Liver (tissue), 9 donors: ENCODE data around the gene LHX3. TPM values are rescaled to one million over a fixed set of nuclear protein-coding genes. Genes with fewer than 3 reads are reported as not detected.

Experiments used
- DNase-seq: peaks from one replicate; pipeline ENCODE4 v3.0.0-alpha.2; 2017; ENCODE audit warnings: low spot score
- H3K27ac ChIP-seq, 2 donors: one replicate each; pipeline ENCODE4 v1.7.0; 2013; ENCODE audit warnings: inconsistent platforms in 2 of 2, low read length in 2 of 2, control low read depth in 1 of 2, low read depth in 1 of 2, mild to moderate bottlenecking in 1 of 2
- H3K27me3 ChIP-seq, 4 donors: one replicate each; pipeline versions ENCODE4 v1.6.1 to v1.7.0; 2013; ENCODE audit warnings: low read length in 3 of 4, inconsistent platforms in 1 of 4, mild to moderate bottlenecking in 1 of 4, moderate library complexity in 1 of 4; ENCODE audit not compliant: control insufficient read depth in 4 of 4, insufficient read depth in 4 of 4
- H3K36me3 ChIP-seq, 4 donors: one replicate each; pipeline versions ENCODE4 v1.6.1 to v1.7.0; 2013; ENCODE audit warnings: low read length in 3 of 4, mild to moderate bottlenecking in 3 of 4, low read depth in 1 of 4, moderate library complexity in 1 of 4; ENCODE audit not compliant: control insufficient read depth in 4 of 4, insufficient read depth in 3 of 4
- H3K4me1 ChIP-seq, 4 donors: one replicate each; pipeline versions ENCODE4 v1.6.1 to v1.7.0; 2013; ENCODE audit warnings: low read length in 3 of 4, mild to moderate bottlenecking in 3 of 4, moderate library complexity in 1 of 4; ENCODE audit not compliant: control insufficient read depth in 4 of 4, insufficient read depth in 4 of 4
- H3K4me3 ChIP-seq, 3 donors: one replicate each; pipeline versions ENCODE4 v1.6.1 to v1.7.0; 2013; ENCODE audit warnings: low read length in 3 of 3, control low read depth in 1 of 3, low read depth in 1 of 3, mild to moderate bottlenecking in 1 of 3
- H3K9ac ChIP-seq, 2 donors: one replicate each; pipeline ENCODE4 v1.7.0; 2013; ENCODE audit warnings: low read length in 2 of 2, mild to moderate bottlenecking in 2 of 2, moderate library complexity in 2 of 2, control low read depth in 1 of 2, low read depth in 1 of 2
- H3K9me3 ChIP-seq, 4 donors: one replicate each; pipeline versions ENCODE4 v1.6.1 to v1.7.0; 2013; ENCODE audit warnings: low read length in 3 of 4; ENCODE audit not compliant: control insufficient read depth in 4 of 4
- FOXA2 ChIP-seq: IDR thresholded peaks from 2 replicates; pipeline ENCODE4 v1.6.1; 2016; ENCODE audit warnings: antibody characterized with exemption
- HNF4A ChIP-seq, 2 donors: conservative IDR thresholded peaks; 2 replicates each; pipeline ENCODE4 v1.6.1; 2016; ENCODE audit warnings: antibody characterized with exemption in 2 of 2, mild to moderate bottlenecking in 2 of 2
- HNF4G ChIP-seq: IDR thresholded peaks from 2 replicates; pipeline ENCODE4 v1.6.1; 2016; ENCODE audit warnings: antibody characterized with exemption
- NR2F2 ChIP-seq: IDR thresholded peaks from 2 replicates; pipeline ENCODE4 v1.6.1; 2016; ENCODE audit warnings: antibody characterized with exemption
- RAD21 ChIP-seq, 2 donors: IDR thresholded peaks; 2 replicates each; pipeline ENCODE4 v1.6.1; 2016; ENCODE audit warnings: antibody characterized with exemption in 2 of 2, mild to moderate bottlenecking in 2 of 2
- SP1 ChIP-seq: IDR thresholded peaks from 2 replicates; pipeline ENCODE4 v1.6.1; 2018; ENCODE audit warnings: antibody characterized with exemption, mild to moderate bottlenecking
- TAF1 ChIP-seq: conservative IDR thresholded peaks from 2 replicates; pipeline ENCODE4 v1.6.1; 2016; ENCODE audit warnings: antibody characterized with exemption, mild to moderate bottlenecking
- YY1 ChIP-seq: IDR thresholded peaks from 2 replicates; pipeline ENCODE4 v1.6.1; 2016; ENCODE audit warnings: antibody characterized with exemption, mild to moderate bottlenecking
- WGBS: extraction: QIAGEN DNeasy Blood & Tissue Kit; methylation state at CpG from one replicate; pipeline ENCODE4 v1.1.7; 2013; 5-methylcytosine and 5-hydroxymethylcytosine counted together
- polyA plus RNA-seq, 2 donors: library from polyadenylated mRNA; stranded (reverse) in 1 of 2; unstranded in 1 of 2; fragments of 200-250 nt in 1 of 2; fragments of >200 nt in 1 of 2; fragmentation: Nextera tagmentation in 1 of 2; extraction: Ambion mirVana in 1 of 2; gene quantifications; one replicate each; pipeline versions ENCODE4 v1.2.1 to v1.2.3, GENCODE V29; 2013 to 2015
- total RNA-seq, 2 donors: library from RNA; depleted of rRNA; stranded (reverse); fragments of >200 nt; gene quantifications; one replicate each; pipeline ENCODE4 v1.2.3, GENCODE V29; 2014
- TF ChIP-seq, protein P1 (sequence below): IDR thresholded peaks from 2 replicates; pipeline ENCODE4 v1.6.1; 2016; ENCODE audit warnings: antibody characterized with exemption
- TF ChIP-seq, protein P2 (sequence below): fragments of 150-350 bp; IDR thresholded peaks from 2 replicates; pipeline ENCODE4 v1.5.1; 2017; ENCODE audit warnings: improper control_type of control experiment, low read depth, low read length; ENCODE audit not compliant: missing input control
- TF ChIP-seq, protein P3 (sequence below): IDR thresholded peaks from 2 replicates; pipeline ENCODE4 v1.6.1; 2016; ENCODE audit warnings: antibody characterized with exemption, mild to moderate bottlenecking
- TF ChIP-seq, protein P4 (sequence below): IDR thresholded peaks from 2 replicates; pipeline ENCODE4 v1.6.1; 2016; ENCODE audit warnings: antibody characterized with exemption
- donor health status: healthy.
- donor health status: healthy.
- donor health status: healthy.
- donor health status: healthy.
- donor health status: healthy.

Gene LHX3
- total and polyA plus RNA-seq, 4 donors = not detected

DNA sequence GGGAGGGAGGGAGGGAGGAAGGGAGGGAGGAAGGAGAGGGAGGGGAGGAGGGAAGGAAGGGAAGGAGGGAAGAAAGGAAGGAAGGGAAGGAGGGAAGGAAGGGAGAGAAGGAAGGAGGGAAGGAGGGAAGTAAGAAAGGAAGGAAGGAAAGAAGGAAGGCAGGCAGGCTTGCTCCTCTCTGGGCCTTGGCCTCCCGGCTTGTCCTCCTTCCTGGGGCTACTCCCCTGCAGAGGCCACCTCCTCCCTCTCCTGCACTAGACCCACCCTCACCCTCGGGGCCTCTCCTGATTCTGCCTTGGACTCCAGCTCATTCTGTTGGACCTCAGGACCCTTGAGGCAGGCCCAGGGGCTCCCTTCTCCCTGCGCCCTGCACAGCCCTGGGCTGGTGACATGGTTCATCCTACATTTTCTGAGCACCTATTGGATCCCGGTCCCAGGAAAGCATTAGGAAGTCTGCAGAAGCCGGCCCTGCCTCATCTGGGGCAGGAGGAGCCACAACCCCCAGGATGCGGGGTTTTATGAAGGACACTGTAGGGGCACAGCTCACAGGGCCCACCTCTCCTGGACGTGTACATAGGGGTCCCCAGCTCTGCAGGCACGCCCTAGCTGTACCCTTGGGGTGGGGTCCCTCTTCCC lies 23.0 kb downstream of the LHX3 start (continued):
- no peak for TF ChIP-seq TAF1
- TF ChIP-seq, protein P1, sequence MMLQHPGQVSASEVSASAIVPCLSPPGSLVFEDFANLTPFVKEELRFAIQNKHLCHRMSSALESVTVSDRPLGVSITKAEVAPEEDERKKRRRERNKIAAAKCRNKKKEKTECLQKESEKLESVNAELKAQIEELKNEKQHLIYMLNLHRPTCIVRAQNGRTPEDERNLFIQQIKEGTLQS = no peak
- no peak for TF ChIP-seq HNF4G
- no peak for TF ChIP-seq SP1
- no peak for TF ChIP-seq FOXA2
- no peak for TF ChIP-seq NR2F2
- TF ChIP-seq RAD21 (IDR thresholded peaks at IDR 0.05) = no peak

DNA sequence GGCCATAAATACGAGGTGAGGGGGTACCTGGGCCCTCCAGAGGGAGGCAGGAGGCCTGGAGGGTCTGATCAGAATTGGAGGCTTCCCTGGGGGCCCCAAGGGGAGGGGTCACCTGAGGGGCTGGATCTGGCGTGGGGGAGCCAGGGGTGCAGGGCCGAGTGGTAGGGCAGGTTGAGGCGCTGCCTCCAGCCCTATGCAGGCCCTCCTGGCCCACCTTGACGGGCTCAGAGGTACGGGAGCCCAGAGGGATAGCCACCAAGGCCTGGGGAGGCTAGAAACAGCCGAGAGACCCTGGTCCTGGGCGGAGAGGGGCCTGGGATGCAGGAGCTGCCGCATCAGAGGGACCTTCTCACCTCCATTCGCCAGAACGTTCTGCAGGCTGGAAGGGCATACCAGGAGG lies 24.3 kb downstream of the LHX3 start:
- no peaks in the 10 kb centered on the region for H3K4me1 ChIP-seq
- DNase-seq = no peak
- no peak overlapping the region for H3K9ac ChIP-seq
- H3K4me3 ChIP-seq = no peak overlapping the region
- no peaks in the 10 kb centered on the region for H3K9me3 ChIP-seq
- H3K36me3 ChIP-seq = no peaks in the 10 kb centered on the region
- TF ChIP-seq HNF4G = no peak
- no peak for TF ChIP-seq NR2F2
- no peak for TF ChIP-seq FOXA2
- no peak for TF ChIP-seq RAD21 (IDR thresholded peaks at IDR 0.05)
- no peak for TF ChIP-seq YY1
- TF ChIP-seq HNF4A (conservative IDR thresholded peaks at IDR 0.05) = no peak
- TF ChIP-seq, protein P1 = no peak
- no peaks in the 10 kb centered on the region for H3K27me3 ChIP-seq
- H3K27ac ChIP-seq = no peak overlapping the region
- 78% methylated on average over 11 of the region's 11 CpGs for WGBS

DNA sequence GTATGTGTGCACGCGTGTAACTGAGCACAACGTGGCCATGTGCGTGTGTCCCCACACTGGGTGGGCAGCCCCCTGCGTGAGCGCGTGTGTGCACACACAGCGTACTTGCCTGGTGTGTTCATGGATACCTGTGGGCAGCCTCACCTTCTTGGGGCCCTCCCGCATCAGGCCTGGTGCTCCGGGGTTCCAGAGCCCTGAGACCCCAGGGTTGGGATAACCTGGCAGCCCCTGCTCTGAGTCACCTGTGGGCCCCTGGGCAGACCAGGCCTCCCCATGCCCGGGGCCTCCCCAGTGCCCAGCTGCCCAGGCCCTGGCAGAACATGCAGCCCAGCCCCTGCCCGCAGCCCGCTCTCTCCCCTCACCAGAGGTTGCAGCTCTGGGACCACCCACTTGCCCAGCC lies 25.2 kb downstream of the LHX3 start:
- H3K27me3 ChIP-seq = no peaks in the 10 kb centered on the region
- H3K4me1 ChIP-seq = no peaks in the 10 kb centered on the region
- WGBS = 94% methylated on average over 13 of the region's 13 CpGs
- H3K9ac ChIP-seq = no peak overlapping the region
- H3K36me3 ChIP-seq = no peaks in the 10 kb centered on the region
- no peak for DNase-seq
- no peak overlapping the region for H3K27ac ChIP-seq
- H3K4me3 ChIP-seq = no peak overlapping the region
- no peaks in the 10 kb centered on the region for H3K9me3 ChIP-seq
- TF ChIP-seq YY1 (no peak), SP1 (no peak)
- TF ChIP-seq, protein P2, sequence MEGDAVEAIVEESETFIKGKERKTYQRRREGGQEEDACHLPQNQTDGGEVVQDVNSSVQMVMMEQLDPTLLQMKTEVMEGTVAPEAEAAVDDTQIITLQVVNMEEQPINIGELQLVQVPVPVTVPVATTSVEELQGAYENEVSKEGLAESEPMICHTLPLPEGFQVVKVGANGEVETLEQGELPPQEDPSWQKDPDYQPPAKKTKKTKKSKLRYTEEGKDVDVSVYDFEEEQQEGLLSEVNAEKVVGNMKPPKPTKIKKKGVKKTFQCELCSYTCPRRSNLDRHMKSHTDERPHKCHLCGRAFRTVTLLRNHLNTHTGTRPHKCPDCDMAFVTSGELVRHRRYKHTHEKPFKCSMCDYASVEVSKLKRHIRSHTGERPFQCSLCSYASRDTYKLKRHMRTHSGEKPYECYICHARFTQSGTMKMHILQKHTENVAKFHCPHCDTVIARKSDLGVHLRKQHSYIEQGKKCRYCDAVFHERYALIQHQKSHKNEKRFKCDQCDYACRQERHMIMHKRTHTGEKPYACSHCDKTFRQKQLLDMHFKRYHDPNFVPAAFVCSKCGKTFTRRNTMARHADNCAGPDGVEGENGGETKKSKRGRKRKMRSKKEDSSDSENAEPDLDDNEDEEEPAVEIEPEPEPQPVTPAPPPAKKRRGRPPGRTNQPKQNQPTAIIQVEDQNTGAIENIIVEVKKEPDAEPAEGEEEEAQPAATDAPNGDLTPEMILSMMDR = no peak
- TF ChIP-seq, protein P3, sequence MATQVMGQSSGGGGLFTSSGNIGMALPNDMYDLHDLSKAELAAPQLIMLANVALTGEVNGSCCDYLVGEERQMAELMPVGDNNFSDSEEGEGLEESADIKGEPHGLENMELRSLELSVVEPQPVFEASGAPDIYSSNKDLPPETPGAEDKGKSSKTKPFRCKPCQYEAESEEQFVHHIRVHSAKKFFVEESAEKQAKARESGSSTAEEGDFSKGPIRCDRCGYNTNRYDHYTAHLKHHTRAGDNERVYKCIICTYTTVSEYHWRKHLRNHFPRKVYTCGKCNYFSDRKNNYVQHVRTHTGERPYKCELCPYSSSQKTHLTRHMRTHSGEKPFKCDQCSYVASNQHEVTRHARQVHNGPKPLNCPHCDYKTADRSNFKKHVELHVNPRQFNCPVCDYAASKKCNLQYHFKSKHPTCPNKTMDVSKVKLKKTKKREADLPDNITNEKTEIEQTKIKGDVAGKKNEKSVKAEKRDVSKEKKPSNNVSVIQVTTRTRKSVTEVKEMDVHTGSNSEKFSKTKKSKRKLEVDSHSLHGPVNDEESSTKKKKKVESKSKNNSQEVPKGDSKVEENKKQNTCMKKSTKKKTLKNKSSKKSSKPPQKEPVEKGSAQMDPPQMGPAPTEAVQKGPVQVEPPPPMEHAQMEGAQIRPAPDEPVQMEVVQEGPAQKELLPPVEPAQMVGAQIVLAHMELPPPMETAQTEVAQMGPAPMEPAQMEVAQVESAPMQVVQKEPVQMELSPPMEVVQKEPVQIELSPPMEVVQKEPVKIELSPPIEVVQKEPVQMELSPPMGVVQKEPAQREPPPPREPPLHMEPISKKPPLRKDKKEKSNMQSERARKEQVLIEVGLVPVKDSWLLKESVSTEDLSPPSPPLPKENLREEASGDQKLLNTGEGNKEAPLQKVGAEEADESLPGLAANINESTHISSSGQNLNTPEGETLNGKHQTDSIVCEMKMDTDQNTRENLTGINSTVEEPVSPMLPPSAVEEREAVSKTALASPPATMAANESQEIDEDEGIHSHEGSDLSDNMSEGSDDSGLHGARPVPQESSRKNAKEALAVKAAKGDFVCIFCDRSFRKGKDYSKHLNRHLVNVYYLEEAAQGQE = no peak
- TF ChIP-seq, protein P4, sequence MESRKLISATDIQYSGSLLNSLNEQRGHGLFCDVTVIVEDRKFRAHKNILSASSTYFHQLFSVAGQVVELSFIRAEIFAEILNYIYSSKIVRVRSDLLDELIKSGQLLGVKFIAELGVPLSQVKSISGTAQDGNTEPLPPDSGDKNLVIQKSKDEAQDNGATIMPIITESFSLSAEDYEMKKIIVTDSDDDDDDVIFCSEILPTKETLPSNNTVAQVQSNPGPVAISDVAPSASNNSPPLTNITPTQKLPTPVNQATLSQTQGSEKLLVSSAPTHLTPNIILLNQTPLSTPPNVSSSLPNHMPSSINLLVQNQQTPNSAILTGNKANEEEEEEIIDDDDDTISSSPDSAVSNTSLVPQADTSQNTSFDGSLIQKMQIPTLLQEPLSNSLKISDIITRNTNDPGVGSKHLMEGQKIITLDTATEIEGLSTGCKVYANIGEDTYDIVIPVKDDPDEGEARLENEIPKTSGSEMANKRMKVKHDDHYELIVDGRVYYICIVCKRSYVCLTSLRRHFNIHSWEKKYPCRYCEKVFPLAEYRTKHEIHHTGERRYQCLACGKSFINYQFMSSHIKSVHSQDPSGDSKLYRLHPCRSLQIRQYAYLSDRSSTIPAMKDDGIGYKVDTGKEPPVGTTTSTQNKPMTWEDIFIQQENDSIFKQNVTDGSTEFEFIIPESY = no peak
